Lower leg skin (tissue), 3 donors: ENCODE data around the gene IPO9.

Experiments
- CTCF ChIP-seq, 3 donors: fragments of 450-650 bp; IDR thresholded peaks; one replicate each; pipeline ENCODE4 v1.5.1; 2016; ENCODE audit warnings: antibody characterized with exemption in 3 of 3, mild to moderate bottlenecking in 3 of 3, moderate library complexity in 2 of 3
- POLR2A ChIP-seq, 2 donors: fragments of 450-650 bp; IDR thresholded peaks; one replicate each; pipeline ENCODE4 v1.6.1; 2016 to 2017; ENCODE audit warnings: antibody characterized with exemption in 2 of 2, mild to moderate bottlenecking in 1 of 2, moderate library complexity in 1 of 2

- no peak for TF ChIP-seq CTCF (IDR thresholded peaks at IDR 0.05)
- no peak for TF ChIP-seq POLR2A (IDR thresholded peaks at IDR 0.05)
Measured at GRCh38 chr1:201892211-201892610, 63.3 kb downstream of the IPO9 start.
